Measurements from ENCODE around the gene FHDC1.

FHDC1 gene

DNA sequence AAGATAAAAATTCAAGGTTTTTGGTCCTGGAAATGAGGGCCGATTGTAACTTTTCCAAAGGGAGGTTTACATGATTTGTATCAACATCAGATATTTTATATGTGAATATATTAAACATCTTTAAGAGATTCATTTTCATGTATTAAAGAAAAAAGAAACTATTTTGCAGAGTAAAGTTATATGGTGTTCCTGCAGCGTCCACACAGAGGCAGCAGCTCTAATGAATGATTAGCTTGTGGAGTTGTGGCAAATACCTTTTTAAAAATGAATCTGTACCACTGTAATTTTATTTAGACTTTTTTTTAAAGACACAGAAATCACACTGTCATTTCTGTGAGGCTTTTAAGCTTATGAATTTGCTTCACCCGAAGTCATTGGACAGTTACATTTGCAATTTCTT is 25.6 kb upstream of the FHDC1 start:
- no peak overlapping the region for H2AFZ ChIP-seq (ENCODE audit: low read length, unreplicated experiment)
- no peaks in the 10 kb centered on the region for H3K4me1 ChIP-seq (ENCODE audit: control insufficient read depth, insufficient read depth, low read length, unreplicated experiment)
- no peak overlapping the region for H3K27ac ChIP-seq (ENCODE audit: low read depth, low read length)
- no peak overlapping the region for H3K4me3 ChIP-seq (ENCODE audit: low read depth, low read length)
- H3K27me3 ChIP-seq (ENCODE audit: insufficient read depth, low read length) = no peaks in the 10 kb centered on the region
- H3K36me3 ChIP-seq (ENCODE audit: insufficient read depth, low read length) = peaks cover 3% of the 10 kb centered on the region; the same call in 1 of the 2 replicates
- no peaks in the 10 kb centered on the region for H3K79me2 ChIP-seq (ENCODE audit: control insufficient read depth, insufficient read depth, low read length, unreplicated experiment)

DNA sequence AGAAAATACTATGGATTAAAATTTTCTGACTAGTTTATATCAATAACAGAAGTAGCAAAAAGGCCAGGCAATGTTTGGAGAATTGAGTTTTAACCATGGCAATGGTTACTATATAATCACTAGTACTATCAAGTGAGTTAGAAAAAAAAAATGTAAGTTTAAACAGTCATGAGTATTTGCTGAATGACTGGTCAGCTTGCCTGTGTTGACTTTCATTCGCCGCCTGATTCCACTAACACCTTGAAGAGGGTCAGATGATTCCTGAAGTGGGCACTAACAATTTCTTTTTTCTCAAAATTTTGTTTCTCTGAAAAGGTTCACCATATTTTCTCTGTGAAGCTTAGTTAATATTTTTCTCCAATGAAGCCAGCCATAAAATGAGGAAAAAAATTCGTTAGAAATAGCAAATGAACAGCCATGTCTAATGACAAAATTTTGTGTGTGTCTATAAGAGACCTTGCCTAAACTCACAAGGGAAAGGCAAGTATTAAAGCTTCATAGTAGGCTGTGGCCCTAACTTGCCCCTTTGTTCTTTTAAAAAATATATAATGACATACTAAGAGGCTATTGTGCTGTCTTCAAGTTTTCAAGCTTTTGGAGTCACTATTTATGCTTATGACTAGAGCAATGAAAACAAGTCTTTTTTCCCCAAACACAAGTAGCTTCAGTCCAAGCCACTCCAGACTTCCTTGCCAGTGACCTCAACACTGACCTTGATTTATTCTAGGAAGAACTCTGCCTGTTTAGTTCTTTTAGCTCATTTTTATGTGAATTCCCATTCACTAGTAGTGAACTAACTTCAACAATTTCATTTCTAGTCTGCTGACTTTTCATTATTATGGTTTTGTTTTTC is 18.4 kb upstream of the FHDC1 start:
- Histone ChIP-seq H3K27me3 (ENCODE audit: insufficient read depth, low read length) (no peaks in the 10 kb centered on the region), H2AFZ (ENCODE audit: low read length, unreplicated experiment) (no peak overlapping the region), H3K27ac (ENCODE audit: low read depth, low read length) (no peak overlapping the region), H3K4me3 (ENCODE audit: low read depth, low read length) (no peak overlapping the region), H3K36me3 (ENCODE audit: insufficient read depth, low read length) (peaks cover 21% of the 10 kb centered on the region), H3K4me1 (ENCODE audit: control insufficient read depth, insufficient read depth, low read length, unreplicated experiment) (no peaks in the 10 kb centered on the region), H3K79me2 (ENCODE audit: control insufficient read depth, insufficient read depth, low read length, unreplicated experiment) (no peaks in the 10 kb centered on the region)

DNA sequence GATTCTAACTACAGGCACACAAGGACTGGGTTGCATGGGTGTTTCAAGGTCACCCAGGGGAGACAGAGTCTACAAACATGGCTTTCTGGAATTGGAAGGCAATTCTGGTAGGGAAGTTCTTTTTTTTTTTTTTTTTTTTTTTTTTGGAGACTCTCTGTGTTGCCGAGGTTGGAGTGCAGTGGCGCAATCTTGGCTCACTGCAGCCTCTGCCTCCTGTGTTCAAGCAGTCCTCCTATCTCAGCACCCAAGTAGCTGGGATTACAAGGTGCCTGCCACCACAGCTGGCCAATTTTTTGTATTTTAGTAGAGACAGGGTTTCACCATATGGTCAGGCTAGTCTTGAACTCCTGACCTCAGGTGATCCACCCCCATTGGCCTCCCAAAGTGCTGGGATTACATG is 16.3 kb upstream of the FHDC1 start:
- H3K4me1 ChIP-seq (ENCODE audit: control insufficient read depth, insufficient read depth, low read length, unreplicated experiment) = no peaks in the 10 kb centered on the region
- peaks cover 21% of the 10 kb centered on the region for H3K36me3 ChIP-seq (ENCODE audit: insufficient read depth, low read length)
- no peak overlapping the region for H3K4me3 ChIP-seq (ENCODE audit: low read depth, low read length)
- H3K27me3 ChIP-seq (ENCODE audit: insufficient read depth, low read length) = no peaks in the 10 kb centered on the region
- no peak overlapping the region for H3K27ac ChIP-seq (ENCODE audit: low read depth, low read length)
- H2AFZ ChIP-seq (ENCODE audit: low read length, unreplicated experiment) = no peak overlapping the region
- no peaks in the 10 kb centered on the region for H3K79me2 ChIP-seq (ENCODE audit: control insufficient read depth, insufficient read depth, low read length, unreplicated experiment)

DNA sequence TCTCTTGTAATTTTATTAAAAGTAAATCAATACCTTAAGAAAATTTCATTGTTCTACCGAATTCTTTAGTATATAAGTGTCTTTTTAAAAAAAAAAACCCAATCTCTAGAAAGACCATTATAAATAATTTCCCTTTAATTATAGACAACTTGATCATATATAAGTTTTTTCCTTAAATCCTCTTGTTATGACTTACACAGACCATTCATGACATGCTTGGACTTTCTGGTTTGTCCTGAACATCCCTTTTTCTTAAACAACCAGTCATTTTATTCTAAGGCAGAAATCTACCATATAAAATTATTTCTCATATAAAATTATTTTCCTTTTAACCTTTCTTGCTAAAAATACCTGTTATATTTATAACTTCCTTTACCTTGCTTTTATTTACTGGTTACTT is 15.4 kb upstream of the FHDC1 start:
- H3K27ac ChIP-seq (ENCODE audit: low read depth, low read length) = no peak overlapping the region
- no peaks in the 10 kb centered on the region for H3K4me1 ChIP-seq (ENCODE audit: control insufficient read depth, insufficient read depth, low read length, unreplicated experiment)
- no peak overlapping the region for H2AFZ ChIP-seq (ENCODE audit: low read length, unreplicated experiment)
- H3K4me3 ChIP-seq (ENCODE audit: low read depth, low read length) = no peak overlapping the region
- no peaks in the 10 kb centered on the region for H3K27me3 ChIP-seq (ENCODE audit: insufficient read depth, low read length)
- no peaks in the 10 kb centered on the region for H3K79me2 ChIP-seq (ENCODE audit: control insufficient read depth, insufficient read depth, low read length, unreplicated experiment)
- peaks cover 21% of the 10 kb centered on the region for H3K36me3 ChIP-seq (ENCODE audit: insufficient read depth, low read length)

DNA sequence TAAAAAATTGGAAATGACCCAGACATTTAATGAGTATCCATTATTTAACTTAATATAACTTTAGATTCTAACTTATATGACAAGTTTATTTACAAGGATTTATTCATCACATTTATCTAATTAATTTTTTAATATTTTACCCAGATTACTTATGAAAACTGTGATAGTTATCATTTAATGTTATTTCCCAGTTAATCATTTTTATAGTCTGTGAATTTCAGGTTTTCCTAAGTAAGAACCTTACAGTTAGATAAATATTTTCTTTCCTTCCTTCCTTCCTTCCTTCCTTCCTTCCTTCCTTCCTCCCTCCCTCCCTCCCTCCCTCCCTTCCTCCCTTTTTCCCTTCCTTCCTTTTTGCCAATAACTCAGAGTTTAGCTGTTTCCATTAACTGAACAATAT is 14.8 kb upstream of the FHDC1 start:
- H3K4me1 ChIP-seq (ENCODE audit: control insufficient read depth, insufficient read depth, low read length, unreplicated experiment) = no peaks in the 10 kb centered on the region
- H3K27me3 ChIP-seq (ENCODE audit: insufficient read depth, low read length) = no peaks in the 10 kb centered on the region
- H3K27ac ChIP-seq (ENCODE audit: low read depth, low read length) = no peak overlapping the region
- H3K36me3 ChIP-seq (ENCODE audit: insufficient read depth, low read length) = peaks cover 21% of the 10 kb centered on the region
- H2AFZ ChIP-seq (ENCODE audit: low read length, unreplicated experiment) = no peak overlapping the region
- H3K4me3 ChIP-seq (ENCODE audit: low read depth, low read length) = no peak overlapping the region
- H3K79me2 ChIP-seq (ENCODE audit: control insufficient read depth, insufficient read depth, low read length, unreplicated experiment) = no peaks in the 10 kb centered on the region

DNA sequence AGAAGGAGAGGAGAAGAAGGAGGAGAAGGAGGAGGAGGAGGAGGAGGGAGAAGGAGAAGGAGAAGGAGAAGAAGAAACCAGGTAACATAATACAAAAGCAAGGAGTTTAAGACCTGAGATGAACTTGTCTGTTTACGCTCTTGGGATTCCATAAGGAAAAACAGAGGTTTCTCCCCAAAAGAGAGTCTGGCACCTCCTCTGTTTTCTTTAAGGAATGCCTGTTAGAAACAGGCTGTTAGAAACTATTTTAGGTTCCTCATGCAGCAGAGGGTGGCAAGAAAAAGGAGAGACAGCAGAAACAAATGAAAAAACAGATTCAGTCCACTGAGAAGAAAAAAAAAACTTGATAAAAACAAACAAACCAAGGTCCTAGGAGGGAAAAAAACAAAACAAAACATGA is 10.3 kb upstream of the FHDC1 start:
- H3K79me2 ChIP-seq (ENCODE audit: control insufficient read depth, insufficient read depth, low read length, unreplicated experiment) = no peaks in the 10 kb centered on the region
- H3K27me3 ChIP-seq (ENCODE audit: insufficient read depth, low read length) = no peaks in the 10 kb centered on the region
- H3K4me3 ChIP-seq (ENCODE audit: low read depth, low read length) = no peak overlapping the region
- H3K27ac ChIP-seq (ENCODE audit: low read depth, low read length) = no peak overlapping the region
- no peaks in the 10 kb centered on the region for H3K36me3 ChIP-seq (ENCODE audit: insufficient read depth, low read length)
- no peak overlapping the region for H2AFZ ChIP-seq (ENCODE audit: low read length, unreplicated experiment)
- H3K4me1 ChIP-seq (ENCODE audit: control insufficient read depth, insufficient read depth, low read length, unreplicated experiment) = no peaks in the 10 kb centered on the region

DNA sequence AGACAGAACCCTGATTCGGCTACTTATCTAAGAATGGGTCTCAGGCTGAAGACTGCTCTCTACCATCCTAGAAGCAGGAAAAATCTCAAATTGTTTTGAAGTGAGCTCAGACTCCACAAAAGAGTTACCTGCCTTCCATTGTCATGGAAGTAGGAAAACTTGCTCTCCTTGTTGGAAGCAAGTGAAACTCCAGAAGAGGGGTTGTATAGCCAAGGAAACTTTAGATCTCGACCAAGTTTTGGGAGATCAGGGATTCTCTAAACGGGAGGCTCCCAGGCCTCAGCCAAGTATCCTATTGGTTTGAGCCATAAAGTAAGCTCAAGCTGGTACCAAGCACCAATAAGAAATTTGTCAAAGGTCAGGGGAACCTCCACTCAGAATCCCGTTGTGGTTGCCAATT is 9.2 kb upstream of the FHDC1 start:
- Histone ChIP-seq H3K27me3 (ENCODE audit: insufficient read depth, low read length) (no peaks in the 10 kb centered on the region), H3K4me1 (ENCODE audit: control insufficient read depth, insufficient read depth, low read length, unreplicated experiment) (no peaks in the 10 kb centered on the region), H3K27ac (ENCODE audit: low read depth, low read length) (no peak overlapping the region), H3K4me3 (ENCODE audit: low read depth, low read length) (no peak overlapping the region), H3K36me3 (ENCODE audit: insufficient read depth, low read length) (no peaks in the 10 kb centered on the region), H2AFZ (ENCODE audit: low read length, unreplicated experiment) (no peak overlapping the region), H3K79me2 (ENCODE audit: control insufficient read depth, insufficient read depth, low read length, unreplicated experiment) (no peaks in the 10 kb centered on the region)

DNA sequence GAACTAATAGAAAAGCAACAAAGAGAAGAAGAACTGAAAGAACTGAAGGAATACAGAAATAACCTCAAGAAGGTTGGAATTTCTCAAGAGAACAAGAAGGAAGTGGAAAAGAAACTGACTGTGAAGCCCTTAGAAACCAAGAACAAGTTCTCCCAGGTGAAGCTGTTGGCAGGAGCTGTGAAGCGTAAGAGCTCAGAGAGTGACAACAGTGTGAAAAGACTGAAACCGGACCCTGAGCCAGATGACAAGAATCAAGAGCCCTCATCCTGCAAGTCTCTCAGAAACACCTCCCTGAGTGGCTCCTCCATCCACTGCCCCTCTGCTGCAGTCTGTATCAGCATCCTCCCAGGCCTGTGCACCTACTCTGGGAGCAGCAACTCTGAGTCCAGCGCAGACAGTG is 8.4 kb upstream of the FHDC1 start:
- H3K4me3 ChIP-seq (ENCODE audit: low read depth, low read length) = no peak overlapping the region
- no peak overlapping the region for H3K27ac ChIP-seq (ENCODE audit: low read depth, low read length)
- no peaks in the 10 kb centered on the region for H3K27me3 ChIP-seq (ENCODE audit: insufficient read depth, low read length)
- no peaks in the 10 kb centered on the region for H3K4me1 ChIP-seq (ENCODE audit: control insufficient read depth, insufficient read depth, low read length, unreplicated experiment)
- H3K79me2 ChIP-seq (ENCODE audit: control insufficient read depth, insufficient read depth, low read length, unreplicated experiment) = no peaks in the 10 kb centered on the region
- no peak overlapping the region for H2AFZ ChIP-seq (ENCODE audit: low read length, unreplicated experiment)
- H3K36me3 ChIP-seq (ENCODE audit: insufficient read depth, low read length) = no peaks in the 10 kb centered on the region

DNA sequence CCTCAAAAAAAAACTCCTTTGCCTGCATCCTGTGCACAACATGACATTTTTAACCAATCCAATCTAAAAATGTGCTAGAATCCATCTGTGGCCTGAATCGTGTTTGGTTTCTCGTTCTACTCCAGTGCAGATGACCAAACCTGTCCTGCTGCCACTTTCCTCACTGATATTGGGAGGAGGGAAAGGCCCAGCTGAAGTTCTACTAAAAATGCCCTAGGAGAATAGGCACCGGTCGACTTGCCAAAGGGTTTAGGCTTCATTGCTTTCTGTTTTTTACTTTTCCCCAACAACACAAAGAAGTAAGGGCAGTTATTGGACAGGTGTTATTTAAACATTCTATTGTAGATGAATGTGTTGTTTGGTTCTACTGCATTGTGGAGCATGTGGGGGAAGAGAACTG is 7.8 kb upstream of the FHDC1 start:
- H3K27me3 ChIP-seq (ENCODE audit: insufficient read depth, low read length) = no peaks in the 10 kb centered on the region
- H3K4me3 ChIP-seq (ENCODE audit: low read depth, low read length) = no peak overlapping the region
- H3K36me3 ChIP-seq (ENCODE audit: insufficient read depth, low read length) = no peaks in the 10 kb centered on the region
- no peak overlapping the region for H2AFZ ChIP-seq (ENCODE audit: low read length, unreplicated experiment)
- H3K4me1 ChIP-seq (ENCODE audit: control insufficient read depth, insufficient read depth, low read length, unreplicated experiment) = no peaks in the 10 kb centered on the region
- no peak overlapping the region for H3K27ac ChIP-seq (ENCODE audit: low read depth, low read length)
- H3K79me2 ChIP-seq (ENCODE audit: control insufficient read depth, insufficient read depth, low read length, unreplicated experiment) = no peaks in the 10 kb centered on the region

DNA sequence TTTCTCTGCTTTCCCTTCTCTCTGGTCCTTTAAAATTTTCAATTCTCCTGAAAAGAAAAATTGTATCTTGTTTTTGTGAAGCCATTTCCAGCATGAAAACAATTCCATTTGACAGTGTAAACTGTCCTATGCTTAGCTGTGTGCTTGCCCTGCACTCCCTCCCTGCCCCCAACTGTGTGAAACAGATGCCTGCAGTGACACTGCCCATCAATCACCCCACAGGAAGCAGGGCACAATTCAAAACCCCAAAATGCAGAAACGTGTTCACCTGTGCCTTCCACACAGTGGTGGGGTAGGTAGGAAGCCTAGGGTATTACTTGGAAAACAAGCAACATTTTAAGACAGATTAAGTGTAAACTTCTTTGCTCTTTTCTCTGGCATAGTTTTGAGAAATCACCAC is 6.2 kb upstream of the FHDC1 start:
- H3K79me2 ChIP-seq (ENCODE audit: control insufficient read depth, insufficient read depth, low read length, unreplicated experiment) = no peaks in the 10 kb centered on the region
- H2AFZ ChIP-seq (ENCODE audit: low read length, unreplicated experiment) = no peak overlapping the region
- H3K27me3 ChIP-seq (ENCODE audit: insufficient read depth, low read length) = peaks cover 7% of the 10 kb centered on the region
- no peaks in the 10 kb centered on the region for H3K36me3 ChIP-seq (ENCODE audit: insufficient read depth, low read length)
- no peak overlapping the region for H3K4me3 ChIP-seq (ENCODE audit: low read depth, low read length)
- H3K4me1 ChIP-seq (ENCODE audit: control insufficient read depth, insufficient read depth, low read length, unreplicated experiment) = no peaks in the 10 kb centered on the region
- H3K27ac ChIP-seq (ENCODE audit: low read depth, low read length) = no peak overlapping the region

DNA sequence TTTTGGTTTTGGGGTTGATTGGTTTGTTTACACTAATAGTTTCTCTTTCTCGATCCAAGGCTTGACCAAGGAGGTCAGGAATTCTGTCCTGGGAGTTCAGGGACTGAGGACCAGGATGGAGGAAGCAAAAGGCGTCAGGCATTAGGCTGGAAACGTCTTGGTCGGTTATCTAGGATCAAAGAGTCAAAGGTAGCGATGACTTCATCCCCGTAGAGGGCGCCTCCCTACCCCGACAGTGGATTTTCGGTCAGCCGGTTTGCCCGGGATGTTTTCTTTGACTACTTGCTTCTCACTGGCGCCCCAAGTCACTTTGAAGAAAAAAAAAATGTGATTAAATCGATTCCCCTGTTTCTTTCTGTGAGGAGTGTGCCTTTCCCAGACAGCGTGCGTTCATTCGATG is 980 bp upstream of the FHDC1 start:
- H3K27me3 ChIP-seq (ENCODE audit: insufficient read depth, low read length) = peaks cover 60% of the 10 kb centered on the region
- H3K36me3 ChIP-seq (ENCODE audit: insufficient read depth, low read length) = no peaks in the 10 kb centered on the region
- no peak overlapping the region for H3K27ac ChIP-seq (ENCODE audit: low read depth, low read length)
- no peaks in the 10 kb centered on the region for H3K4me1 ChIP-seq (ENCODE audit: control insufficient read depth, insufficient read depth, low read length, unreplicated experiment)
- no peak overlapping the region; the same call in 1 of the 2 replicates for H3K4me3 ChIP-seq (ENCODE audit: low read depth, low read length)
- H2AFZ ChIP-seq (ENCODE audit: low read length, unreplicated experiment) = no peak overlapping the region
- no peaks in the 10 kb centered on the region for H3K79me2 ChIP-seq (ENCODE audit: control insufficient read depth, insufficient read depth, low read length, unreplicated experiment)

All from ACC112 (cell line).